PC-3 (cell line): Measurements from ENCODE around the gene GAL3ST1. TPM values are rescaled to one million over a fixed set of nuclear protein-coding genes. Genes with fewer than 3 reads are reported as not detected.

ENCODE experiments used
- ATAC-seq: fragments of 200-7000 bp; cut with Tn5 transposase; 2 replicates; pipeline ENCODE4 v1.9.1; 2020; ENCODE audit warnings: mild to moderate bottlenecking, moderate library complexity
- BruUV-seq: library from RNA; stranded (reverse); fragments of 400-500 nt; replicated peaks from 2 replicates; lab custom pipeline; 2021; lab: Mats Ljungman, UMichigan
- CTCF ChIA-PET: fragments of 300-600 bp; sonication (Branson Sonifier 250); formaldehyde crosslinking; loops from one replicate; lab custom pipeline; 2022; ENCODE audit warnings: antibody characterized with exemption; lab: Charles Lee
- POLR2A ChIA-PET: fragments of 300-600 bp; sonication (Branson Sonifier 250); formaldehyde crosslinking; loops from one replicate; lab custom pipeline; 2022; ENCODE audit warnings: antibody characterized with exemption; ENCODE audit not compliant: unreplicated experiment; lab: Charles Lee
- DNase-seq: peaks from one replicate; pipeline ENCODE4 v3.0.0-alpha.2; 2015
- H2AFZ ChIP-seq: fragments of 300-600 bp; sonication (generic); 2 replicates; pipeline ENCODE4 v1.6.0; 2016; ENCODE audit warnings: antibody characterized with exemption, low read length
- H3F3A ChIP-seq: fragments of 300-600 bp; sonication (generic); one replicate; pipeline ENCODE4 v1.6.0; 2017; ENCODE audit warnings: antibody characterized with exemption, low read length, control low read depth, mild to moderate bottlenecking; ENCODE audit not compliant: unreplicated experiment
- H3K27ac ChIP-seq: fragments of 300-600 bp; sonication (generic); 2 replicates; pipeline ENCODE4 v1.5.1; 2016; ENCODE audit warnings: mild to moderate bottlenecking, low read length
- H3K27me3 ChIP-seq: fragments of 300-600 bp; sonication (generic); 2 replicates; pipeline ENCODE4 v1.6.1; 2016; ENCODE audit warnings: low read length, mixed read lengths
- H3K36me3 ChIP-seq: fragments of 300-600 bp; sonication (generic); 2 replicates; pipeline ENCODE4 v1.6.1; 2016; ENCODE audit warnings: low read depth, mixed run types, low read length, mixed read lengths
- H3K4me1 ChIP-seq: fragments of 300-600 bp; sonication (generic); 2 replicates; pipeline ENCODE4 v1.5.1; 2016; ENCODE audit warnings: low read length; ENCODE audit not compliant: insufficient read depth
- H3K4me2 ChIP-seq: fragments of 300-600 bp; sonication (generic); 2 replicates; pipeline ENCODE4 v1.6.0; 2016; ENCODE audit warnings: low read length
- H3K4me3 ChIP-seq: fragments of 300-600 bp; sonication (generic); 2 replicates; pipeline ENCODE4 v1.5.1; 2016; ENCODE audit warnings: mild to moderate bottlenecking, low read length, mixed read lengths
- H3K79me2 ChIP-seq: fragments of 300-600 bp; sonication (generic); 2 replicates; pipeline ENCODE4 v1.6.1; 2017; ENCODE audit warnings: low read length, mixed read lengths
- H3K9ac ChIP-seq: fragments of 300-600 bp; sonication (generic); 2 replicates; pipeline ENCODE4 v1.6.0; 2016; ENCODE audit warnings: mild to moderate bottlenecking, low read length
- H3K9me2 ChIP-seq: fragments of 300-600 bp; sonication (generic); replicated peaks from 2 replicates; pipeline ENCODE4 v1.6.1; 2016; ENCODE audit warnings: mixed run types, low read length, mixed read lengths
- H3K9me3 ChIP-seq: fragments of 300-600 bp; sonication (generic); 2 replicates; pipeline ENCODE4 v1.6.1; 2016; ENCODE audit warnings: low read length, mixed read lengths
- H4K20me1 ChIP-seq: fragments of 300-600 bp; sonication (generic); 2 replicates; pipeline ENCODE4 v1.6.1; 2016; ENCODE audit warnings: low read length, mixed read lengths
- CTCF ChIP-seq: fragments of 300-600 bp; sonication (generic); conservative IDR thresholded peaks from 2 replicates; pipeline ENCODE4 v1.5.1; 2017; ENCODE audit warnings: antibody characterized with exemption, low read depth, mild to moderate bottlenecking, low read length
- EZH2 ChIP-seq: fragments of 300-600 bp; sonication (generic); IDR thresholded peaks from one replicate; pipeline ENCODE4 v1.6.1; 2017; ENCODE audit warnings: antibody characterized with exemption, mild to moderate bottlenecking, low read length; ENCODE audit not compliant: unreplicated experiment
- EZH2phosphoT487 ChIP-seq: fragments of 300-600 bp; sonication (generic); IDR thresholded peaks from 2 replicates; pipeline ENCODE4 v1.6.1; 2018; ENCODE audit warnings: mild to moderate bottlenecking, antibody characterized with exemption, low read length, borderline replicate concordance
- intact Hi-C: fragments of 100-400 bp; cut with micrococcal nuclease; formaldehyde crosslinking; loops from 2 replicates; pipeline ENCODE4 v1.9.0; 2023
- total RNA-seq: library from RNA; depleted of rRNA; stranded (reverse); fragments of >200 nt; gene quantifications from 2 replicates; pipeline ENCODE4 v1.2.3, GENCODE V29; 2014

The GAL3ST1 gene
- total RNA-seq, 1 experiment from 2014 or later: not detected

- POLR2A ChIA-PET: no interaction called here
Observed at GRCh38 chr22:30538280-30538679, 36.2 kb downstream of the GAL3ST1 start.

GRCh38 chr22:30537083-30537731, 37.3 kb downstream of the GAL3ST1 start:
- Histone ChIP-seq H2AFZ (no peak overlapping the region), H3K9me3 (no peaks in the 10 kb centered on the region), H4K20me1 (no peaks in the 10 kb centered on the region), H3K4me3 (no peak overlapping the region), H3K27ac (no peak overlapping the region), H3K79me2 (no peaks in the 10 kb centered on the region), H3K27me3 (no peaks in the 10 kb centered on the region), H3F3A (no peaks in the 10 kb centered on the region), H3K9ac (no peak overlapping the region), H3K4me1 (no peaks in the 10 kb centered on the region), H3K4me2 (no peak overlapping the region), H3K36me3 (no peaks in the 10 kb centered on the region), H3K9me2 (no peaks in the 10 kb centered on the region)
- ChIA-PET CTCF (no interaction called here), POLR2A (no interaction called here)
- intact Hi-C loops: no loop called here
- ATAC-seq (no peak), DNase-seq (no peak)
- no TSS peak for BruUV-seq
- TF ChIP-seq CTCF: no peak
- no peak for TF ChIP-seq EZH2
- TF ChIP-seq EZH2phosphoT487: no peak

More at GRCh38 chr22:30538280-30538679, 36.2 kb downstream of the GAL3ST1 start:
- no peak overlapping the region for H2AFZ ChIP-seq
- BruUV-seq: no TSS peak
- H3K27me3 ChIP-seq: no peaks in the 10 kb centered on the region
- CTCF ChIA-PET: no interaction called here
- peak; percentile 1 for DNase-seq
- no peaks in the 10 kb centered on the region for H3K36me3 ChIP-seq
- no peaks in the 10 kb centered on the region for H3K4me1 ChIP-seq
- H3K27ac ChIP-seq: no peak overlapping the region
- no peaks in the 10 kb centered on the region for H3F3A ChIP-seq
- H3K9me3 ChIP-seq: no peaks in the 10 kb centered on the region
- no peaks in the 10 kb centered on the region for H3K9me2 ChIP-seq
- no peak overlapping the region for H3K4me2 ChIP-seq
- no peaks in the 10 kb centered on the region for H4K20me1 ChIP-seq
- H3K4me3 ChIP-seq: no peak overlapping the region
- no peaks in the 10 kb centered on the region for H3K79me2 ChIP-seq
- ATAC-seq: no peak
- intact Hi-C loops: no loop called here
- TF ChIP-seq EZH2 (no peak), EZH2phosphoT487 (no peak), CTCF (no peak)
- no peak overlapping the region for H3K9ac ChIP-seq

GRCh38 chr22:30535182-30535581, 39.3 kb downstream of the GAL3ST1 start:
- no peak overlapping the region for H3K4me3 ChIP-seq
- H3K9me2 ChIP-seq: no peaks in the 10 kb centered on the region
- BruUV-seq: no TSS peak
- no peaks in the 10 kb centered on the region for H4K20me1 ChIP-seq
- no peak overlapping the region for H3K4me2 ChIP-seq
- no peak for ATAC-seq
- H3F3A ChIP-seq: no peaks in the 10 kb centered on the region
- H3K36me3 ChIP-seq: no peaks in the 10 kb centered on the region
- no peak overlapping the region for H3K27ac ChIP-seq
- DNase-seq: no peak
- H3K4me1 ChIP-seq: no peaks in the 10 kb centered on the region
- H2AFZ ChIP-seq: no peak overlapping the region
- no peaks in the 10 kb centered on the region for H3K79me2 ChIP-seq
- POLR2A ChIA-PET: no interaction called here
- intact Hi-C loops: no loop called here
- H3K27me3 ChIP-seq: no peaks in the 10 kb centered on the region
- H3K9ac ChIP-seq: no peak overlapping the region
- CTCF ChIA-PET: no interaction called here
- no peak for TF ChIP-seq EZH2phosphoT487
- TF ChIP-seq EZH2: no peak
- TF ChIP-seq CTCF: no peak
- H3K9me3 ChIP-seq: no peaks in the 10 kb centered on the region
